Neural progenitor cell (in vitro differentiated cells): ENCODE data around the gene GNAZ. TPM values are rescaled to one million over a fixed set of nuclear protein-coding genes. Genes with fewer than 3 reads are reported as not detected.
"Not testable (repeated sequence)": the region's sequence is repeated elsewhere in the genome, so short reads cannot be mapped to it uniquely, and the experiment has no call there.

Source experiments
- DNase-seq: peaks from one replicate; pipeline ENCODE4 v3.0.0-alpha.2; 2016; ENCODE audit warnings: low spot score
- H2AFZ ChIP-seq: fragments of 200-600 bp; sonication (generic); replicated peaks from 2 replicates; pipeline ENCODE4 v1.6.1; 2016; ENCODE audit warnings: antibody characterized with exemption
- H3F3A ChIP-seq: fragments of 200-600 bp; sonication (generic); 2 replicates; pipeline ENCODE4 v1.6.1; 2016; ENCODE audit warnings: antibody characterized with exemption, low read depth
- H3K27ac ChIP-seq: fragments of 200-600 bp; sonication (generic); 2 replicates; pipeline ENCODE4 v1.5.1; 2016; ENCODE audit warnings: mild to moderate bottlenecking
- H3K27me3 ChIP-seq: fragments of 200-600 bp; sonication (generic); 2 replicates; pipeline ENCODE4 v1.6.1; 2016; ENCODE audit warnings: mild to moderate bottlenecking, moderate library complexity
- H3K36me3 ChIP-seq: fragments of 200-600 bp; sonication (generic); 2 replicates; pipeline ENCODE4 v1.5.1; 2016
- H3K4me1 ChIP-seq: fragments of 200-600 bp; sonication (generic); 2 replicates; pipeline ENCODE4 v1.6.1; 2016; ENCODE audit warnings: mixed run types
- H3K4me2 ChIP-seq: fragments of 200-600 bp; sonication (generic); 2 replicates; pipeline ENCODE4 v1.6.1; 2016
- H3K4me3 ChIP-seq: fragments of 200-600 bp; sonication (generic); 2 replicates; pipeline ENCODE4 v1.5.1; 2016
- H3K79me2 ChIP-seq: fragments of 200-600 bp; sonication (generic); 2 replicates; pipeline ENCODE4 v1.6.1; 2016; ENCODE audit warnings: low read depth
- H3K9ac ChIP-seq: fragments of 200-600 bp; sonication (generic); 2 replicates; pipeline ENCODE4 v1.6.1; 2016
- H3K9me3 ChIP-seq: fragments of 200-600 bp; sonication (generic); 2 replicates; pipeline ENCODE4 v1.5.1; 2016; ENCODE audit warnings: low read depth
- H4K20me1 ChIP-seq: fragments of 200-600 bp; sonication (generic); 2 replicates; pipeline ENCODE4 v1.6.1; 2016; ENCODE audit warnings: low read depth
- H3K27ac Mint-ChIP-seq: 3 replicates; pipeline ENCODE4 v1.8.0; 2021; ENCODE audit warnings: mixed read lengths
- H3K27me3 Mint-ChIP-seq: 2 replicates; pipeline ENCODE4 v1.8.0; 2022; ENCODE audit warnings: low read depth, mild to moderate bottlenecking, inconsistent platforms, moderate library complexity, mixed read lengths; ENCODE audit not compliant: insufficient read depth
- H3K36me3 Mint-ChIP-seq: 3 replicates; pipeline ENCODE4 v1.8.0; 2021; ENCODE audit warnings: mixed read lengths
- H3K4me1 Mint-ChIP-seq: 3 replicates; pipeline ENCODE4 v1.8.0; 2021; ENCODE audit warnings: mixed read lengths
- H3K4me3 Mint-ChIP-seq: 3 replicates; pipeline ENCODE4 v1.8.0; 2021; ENCODE audit warnings: mild to moderate bottlenecking, moderate library complexity, mixed read lengths
- H3K9me3 Mint-ChIP-seq: 3 replicates; pipeline ENCODE4 v1.8.0; 2020; ENCODE audit warnings: mixed read lengths
- EZH2 ChIP-seq: fragments of 200-600 bp; sonication (generic); IDR thresholded peaks from 2 replicates; pipeline ENCODE4 v1.6.1; 2017; ENCODE audit warnings: antibody characterized with exemption, mild to moderate bottlenecking, moderate library complexity
- EZH2phosphoT487 ChIP-seq: fragments of 200-600 bp; sonication (generic); IDR thresholded peaks from 2 replicates; pipeline ENCODE4 v1.6.1; 2017; ENCODE audit warnings: antibody characterized with exemption
- total RNA-seq: library from RNA; depleted of rRNA; stranded (reverse); fragments of >200 nt; gene quantifications from 2 replicates; pipeline ENCODE4 v1.2.3, GENCODE V29; 2015; ENCODE audit warnings: low replicate concordance
- TF ChIP-seq, protein P1 (sequence below): fragments of 200-600 bp; sonication (generic); IDR thresholded peaks from 2 replicates; pipeline ENCODE4 v1.5.1; 2017; ENCODE audit warnings: antibody characterized with exemption, mild to moderate bottlenecking

Gene GNAZ
- total RNA-seq, 1 donor from 2014 or later: 16.5 TPM

DNA sequence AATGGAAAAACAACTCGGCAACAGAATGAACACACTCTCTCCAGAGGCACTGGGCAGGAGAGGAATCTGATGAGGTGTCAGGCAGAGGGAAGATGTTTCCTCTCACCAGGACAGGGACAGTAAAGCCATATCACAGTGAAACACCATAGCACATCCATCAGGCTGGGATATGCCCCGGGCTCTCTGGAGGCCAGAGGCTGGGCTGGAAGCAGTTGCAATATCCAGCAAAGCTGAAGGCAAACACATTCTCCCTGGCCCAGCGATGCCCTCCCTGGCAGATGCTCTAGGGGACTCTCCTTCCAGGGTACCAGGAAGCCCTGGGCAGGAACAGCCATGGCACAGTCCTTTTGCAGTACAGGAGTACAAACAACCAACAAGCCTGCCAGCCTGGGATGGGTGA, 60.4 kb downstream of the GNAZ start:
- no peaks in the 10 kb centered on the region for H3K27me3 ChIP-seq
- H3K27ac Mint-ChIP-seq: peak overlapping the region; percentile 46
- no peaks in the 10 kb centered on the region for H3K79me2 ChIP-seq
- H3K27me3 Mint-ChIP-seq: peaks cover 2% of the 10 kb centered on the region
- no peak for TF ChIP-seq EZH2
- TF ChIP-seq, protein P1, sequence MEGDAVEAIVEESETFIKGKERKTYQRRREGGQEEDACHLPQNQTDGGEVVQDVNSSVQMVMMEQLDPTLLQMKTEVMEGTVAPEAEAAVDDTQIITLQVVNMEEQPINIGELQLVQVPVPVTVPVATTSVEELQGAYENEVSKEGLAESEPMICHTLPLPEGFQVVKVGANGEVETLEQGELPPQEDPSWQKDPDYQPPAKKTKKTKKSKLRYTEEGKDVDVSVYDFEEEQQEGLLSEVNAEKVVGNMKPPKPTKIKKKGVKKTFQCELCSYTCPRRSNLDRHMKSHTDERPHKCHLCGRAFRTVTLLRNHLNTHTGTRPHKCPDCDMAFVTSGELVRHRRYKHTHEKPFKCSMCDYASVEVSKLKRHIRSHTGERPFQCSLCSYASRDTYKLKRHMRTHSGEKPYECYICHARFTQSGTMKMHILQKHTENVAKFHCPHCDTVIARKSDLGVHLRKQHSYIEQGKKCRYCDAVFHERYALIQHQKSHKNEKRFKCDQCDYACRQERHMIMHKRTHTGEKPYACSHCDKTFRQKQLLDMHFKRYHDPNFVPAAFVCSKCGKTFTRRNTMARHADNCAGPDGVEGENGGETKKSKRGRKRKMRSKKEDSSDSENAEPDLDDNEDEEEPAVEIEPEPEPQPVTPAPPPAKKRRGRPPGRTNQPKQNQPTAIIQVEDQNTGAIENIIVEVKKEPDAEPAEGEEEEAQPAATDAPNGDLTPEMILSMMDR: no peak
- no peak for TF ChIP-seq EZH2phosphoT487
- no peak overlapping the region for H3K4me2 ChIP-seq
- H4K20me1 ChIP-seq: no peaks in the 10 kb centered on the region
- no peak overlapping the region for H3K27ac ChIP-seq
- peaks cover 15% of the 10 kb centered on the region for H3K4me1 Mint-ChIP-seq
- no peaks in the 10 kb centered on the region for H3K36me3 ChIP-seq
- no peak for DNase-seq
- no peaks in the 10 kb centered on the region for H3K9me3 ChIP-seq
- no peaks in the 10 kb centered on the region for H3F3A ChIP-seq
- no peak overlapping the region for H2AFZ ChIP-seq
- H3K9me3 Mint-ChIP-seq: no peaks in the 10 kb centered on the region
- H3K4me3 ChIP-seq: no peak overlapping the region
- H3K4me1 ChIP-seq: peaks cover 2% of the 10 kb centered on the region
- no peak overlapping the region for H3K4me3 Mint-ChIP-seq
- H3K36me3 Mint-ChIP-seq: peaks cover 4% of the 10 kb centered on the region
- H3K9ac ChIP-seq: no peak overlapping the region

DNA sequence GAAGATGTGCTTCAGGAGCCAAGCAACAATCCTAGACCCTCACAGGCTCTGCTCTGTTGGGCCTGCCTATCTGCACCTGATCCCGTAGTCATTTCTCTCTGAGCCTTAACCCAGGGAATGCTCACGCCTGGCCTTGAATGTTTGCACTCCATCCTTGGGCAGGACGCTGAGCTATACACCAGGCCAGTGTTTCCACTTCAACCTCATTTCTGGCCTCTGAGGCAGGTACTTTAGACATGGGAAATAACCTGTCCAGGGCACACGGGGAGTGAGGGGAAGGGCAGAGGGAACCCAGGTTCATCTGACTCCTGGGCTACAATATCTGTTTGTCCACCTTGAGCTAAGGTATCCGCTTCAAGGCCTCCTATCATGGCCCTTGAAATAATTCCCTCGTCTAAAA, 61.6 kb downstream of the GNAZ start:
- Mint-ChIP-seq H3K36me3 (no peaks in the 10 kb centered on the region), H3K9me3 (no peaks in the 10 kb centered on the region), H3K27ac (no peak overlapping the region), H3K4me3 (no peak overlapping the region), H3K27me3 (peaks cover 2% of the 10 kb centered on the region), H3K4me1 (peaks cover 10% of the 10 kb centered on the region)
- DNase-seq: no peak
- no peaks in the 10 kb centered on the region for H4K20me1 ChIP-seq
- H3K27me3 ChIP-seq: no peaks in the 10 kb centered on the region
- H3K4me2 ChIP-seq: no peak overlapping the region
- peaks cover 2% of the 10 kb centered on the region for H3K4me1 ChIP-seq
- no peak overlapping the region for H2AFZ ChIP-seq
- H3K4me3 ChIP-seq: no peak overlapping the region
- TF ChIP-seq EZH2 (no peak), EZH2phosphoT487 (no peak)
- TF ChIP-seq, protein P1: no peak
- no peaks in the 10 kb centered on the region for H3K9me3 ChIP-seq
- H3K27ac ChIP-seq: no peak overlapping the region
- no peak overlapping the region for H3K9ac ChIP-seq
- H3K36me3 ChIP-seq: no peaks in the 10 kb centered on the region
- no peaks in the 10 kb centered on the region for H3K79me2 ChIP-seq
- H3F3A ChIP-seq: no peaks in the 10 kb centered on the region

DNA sequence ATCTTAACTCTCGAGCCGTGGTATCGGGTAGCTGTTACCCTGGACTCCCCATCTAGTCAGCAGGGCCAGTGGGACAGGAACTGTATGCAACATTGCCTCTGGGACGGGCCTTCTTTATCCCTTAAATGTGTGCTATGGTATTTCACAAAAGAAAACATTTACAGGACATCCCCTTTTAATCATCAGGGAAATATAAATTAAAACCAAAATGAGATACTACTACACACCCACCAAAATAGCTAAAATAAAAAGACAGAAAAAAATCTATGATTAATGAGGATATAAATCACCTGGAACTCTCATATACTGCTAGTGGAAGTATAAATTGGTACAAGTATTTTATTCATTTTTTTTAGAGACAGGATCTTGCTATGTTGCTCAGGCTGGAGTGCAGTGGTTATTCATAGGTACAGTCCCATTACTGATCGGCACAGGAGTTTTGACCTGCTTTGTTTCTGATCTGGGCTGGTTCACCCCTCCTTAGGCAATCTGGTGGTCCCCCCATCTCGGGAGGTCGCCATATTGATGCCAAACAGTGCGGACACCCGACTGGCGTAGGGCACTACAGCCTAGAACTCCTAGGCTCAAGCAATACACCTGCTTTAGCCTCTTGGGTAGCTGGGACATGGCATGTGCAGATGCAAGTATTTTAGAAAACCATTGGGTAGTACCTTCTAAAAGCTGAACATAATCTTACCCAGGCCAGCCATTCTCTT, 62.2 kb downstream of the GNAZ start:
- Histone ChIP-seq H4K20me1 (no peaks in the 10 kb centered on the region), H2AFZ (no peak overlapping the region), H3K9ac (no peak overlapping the region), H3K36me3 (no peaks in the 10 kb centered on the region), H3K9me3 (no peaks in the 10 kb centered on the region), H3K79me2 (no peaks in the 10 kb centered on the region), H3K27ac (no peak overlapping the region), H3K4me3 (no peak overlapping the region), H3K27me3 (no peaks in the 10 kb centered on the region), H3F3A (no peaks in the 10 kb centered on the region), H3K4me1 (peaks cover 2% of the 10 kb centered on the region), H3K4me2 (no peak overlapping the region)
- Mint-ChIP-seq H3K27ac (no peak overlapping the region), H3K36me3 (no peaks in the 10 kb centered on the region), H3K4me3 (no peak overlapping the region), H3K4me1 (peaks cover 10% of the 10 kb centered on the region), H3K9me3 (no peaks in the 10 kb centered on the region), H3K27me3 (peaks cover 2% of the 10 kb centered on the region)
- no peak for DNase-seq
- no peak for TF ChIP-seq EZH2phosphoT487

DNA sequence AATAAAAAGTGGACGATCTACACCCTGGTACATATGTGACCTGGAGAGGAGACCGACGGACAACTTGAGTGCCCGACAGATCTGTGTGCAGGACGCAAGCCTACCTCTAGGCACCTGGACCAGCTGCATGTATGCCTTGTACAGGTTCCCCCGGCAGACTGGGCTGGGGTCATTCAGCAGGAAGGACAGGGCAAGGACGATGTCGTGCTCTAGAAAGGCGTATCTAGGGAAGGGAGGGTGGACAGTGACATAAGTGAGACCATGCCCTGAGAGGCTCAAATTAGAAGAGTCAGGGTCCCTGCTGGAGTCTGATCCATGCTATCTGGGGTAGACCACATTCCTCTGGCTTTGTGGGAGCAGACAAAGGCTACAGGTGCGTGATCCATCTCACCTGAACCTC, 63.6 kb downstream of the GNAZ start:
- H3K9me3 ChIP-seq: no peaks in the 10 kb centered on the region
- no peak for DNase-seq
- Mint-ChIP-seq H3K4me1 (peaks cover 5% of the 10 kb centered on the region), H3K9me3 (no peaks in the 10 kb centered on the region), H3K27ac (no peak overlapping the region), H3K4me3 (no peak overlapping the region), H3K27me3 (peaks cover 2% of the 10 kb centered on the region), H3K36me3 (no peaks in the 10 kb centered on the region)
- no peaks in the 10 kb centered on the region for H3K79me2 ChIP-seq
- no peak overlapping the region for H3K27ac ChIP-seq
- no peak overlapping the region for H3K4me3 ChIP-seq
- H4K20me1 ChIP-seq: no peaks in the 10 kb centered on the region
- no peak overlapping the region for H3K4me2 ChIP-seq
- no peaks in the 10 kb centered on the region for H3K4me1 ChIP-seq
- no peaks in the 10 kb centered on the region for H3K27me3 ChIP-seq
- H3F3A ChIP-seq: no peaks in the 10 kb centered on the region
- H2AFZ ChIP-seq: no peak overlapping the region
- no peaks in the 10 kb centered on the region for H3K36me3 ChIP-seq
- no peak overlapping the region for H3K9ac ChIP-seq
- TF ChIP-seq EZH2 (no peak), EZH2phosphoT487 (no peak)
- TF ChIP-seq, protein P1: no peak

DNA sequence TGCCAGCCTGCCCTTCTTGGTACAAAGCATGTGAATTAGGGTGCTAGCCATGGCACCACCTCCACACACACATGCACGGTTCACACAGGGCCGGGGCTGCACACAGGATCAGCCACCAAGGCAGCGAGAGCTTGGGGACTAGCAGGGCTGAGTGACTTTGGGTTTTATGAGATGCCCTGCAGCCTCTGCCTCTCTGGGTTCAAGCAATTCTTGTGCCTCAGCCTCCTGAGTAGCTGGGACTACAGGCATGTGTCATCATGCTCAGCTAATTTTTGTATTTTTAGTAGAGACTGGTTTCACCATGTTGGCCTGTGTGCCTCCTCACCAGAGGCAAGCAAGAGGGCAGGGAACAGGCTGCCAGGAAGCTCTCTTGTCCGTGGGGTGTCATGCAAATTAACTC, 66.7 kb downstream of the GNAZ start:
- H3K36me3 Mint-ChIP-seq, H3K27me3 Mint-ChIP-seq, H3K27me3 ChIP-seq, H3K4me3 Mint-ChIP-seq, H3K4me1 ChIP-seq, H3F3A ChIP-seq, H3K27ac Mint-ChIP-seq, H3K9me3 ChIP-seq, H3K36me3 ChIP-seq, H3K4me2 ChIP-seq, H4K20me1 ChIP-seq, H3K4me3 ChIP-seq, H3K9ac ChIP-seq, DNase-seq, H3K9me3 Mint-ChIP-seq, H3K79me2 ChIP-seq, H3K27ac ChIP-seq, H2AFZ ChIP-seq: not testable (repeated sequence)
- peaks cover 15% of the 10 kb centered on the region for H3K4me1 Mint-ChIP-seq
